ENCODE measurements around the gene CFAP97D2.

CFAP97D2 gene

DNA sequence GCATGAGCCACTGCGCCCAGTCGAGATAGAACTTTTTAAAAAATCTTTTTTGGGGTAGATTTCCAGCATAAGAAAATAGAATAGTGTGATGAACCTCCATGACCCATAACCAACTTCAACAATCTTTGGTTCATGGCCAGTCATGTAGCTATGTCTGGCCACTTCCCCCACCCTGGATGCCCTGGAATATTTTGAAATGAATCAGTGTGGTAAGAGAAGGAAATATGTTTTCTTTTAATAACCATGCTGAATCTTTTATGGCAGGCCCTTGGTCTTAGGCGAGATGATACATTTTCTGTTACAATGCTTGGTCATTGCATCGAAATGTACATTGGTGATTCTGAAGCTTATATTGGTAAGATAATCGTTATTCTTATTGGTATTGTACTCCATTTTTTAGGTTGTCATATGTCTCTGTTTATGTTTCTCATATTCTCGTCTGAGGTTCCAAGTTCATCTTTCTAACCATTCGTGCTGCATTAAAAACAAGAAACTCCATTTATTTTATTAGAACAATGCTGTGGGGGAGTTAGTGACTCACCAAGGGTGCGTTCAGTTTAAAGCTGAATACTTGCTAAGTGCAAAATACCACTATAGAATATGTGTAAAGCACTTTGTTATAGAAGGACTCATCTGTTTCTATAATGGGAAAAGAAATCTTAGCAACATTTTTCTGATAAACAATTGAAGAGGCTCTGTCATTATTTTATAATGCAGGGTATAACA is 86.0 kb downstream of the CFAP97D2 start:
- TF ChIP-seq ZNF274 (IDR thresholded peaks at IDR 0.05; ENCODE audit: low read depth, low read length), result no peak
- no peak overlapping the region for H3K4me3 ChIP-seq (ENCODE audit: low read length)

DNA sequence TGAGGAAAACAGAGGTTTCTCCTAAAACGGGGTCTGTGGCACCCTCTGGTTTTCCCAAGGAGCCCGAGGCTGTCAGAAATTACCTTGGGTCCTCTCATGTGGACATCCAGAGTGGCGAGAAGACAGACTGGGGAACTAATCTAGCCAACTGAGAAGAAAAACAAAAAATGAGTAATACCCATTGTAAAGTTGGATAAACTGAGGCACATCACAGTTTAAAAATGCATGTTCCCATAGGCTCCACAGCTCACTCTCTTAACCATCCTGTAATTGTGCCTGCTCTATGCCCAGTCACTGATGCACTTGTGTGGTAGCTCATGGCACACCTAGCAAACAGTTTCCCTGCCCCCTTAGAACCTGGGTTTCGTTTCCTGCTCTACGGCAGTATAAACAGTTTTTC is 87.2 kb downstream of the CFAP97D2 start:
- no peak for TF ChIP-seq ZNF274 (IDR thresholded peaks at IDR 0.05; ENCODE audit: low read depth, low read length)
- H3K4me3 ChIP-seq (ENCODE audit: low read length), result no peak overlapping the region

DNA sequence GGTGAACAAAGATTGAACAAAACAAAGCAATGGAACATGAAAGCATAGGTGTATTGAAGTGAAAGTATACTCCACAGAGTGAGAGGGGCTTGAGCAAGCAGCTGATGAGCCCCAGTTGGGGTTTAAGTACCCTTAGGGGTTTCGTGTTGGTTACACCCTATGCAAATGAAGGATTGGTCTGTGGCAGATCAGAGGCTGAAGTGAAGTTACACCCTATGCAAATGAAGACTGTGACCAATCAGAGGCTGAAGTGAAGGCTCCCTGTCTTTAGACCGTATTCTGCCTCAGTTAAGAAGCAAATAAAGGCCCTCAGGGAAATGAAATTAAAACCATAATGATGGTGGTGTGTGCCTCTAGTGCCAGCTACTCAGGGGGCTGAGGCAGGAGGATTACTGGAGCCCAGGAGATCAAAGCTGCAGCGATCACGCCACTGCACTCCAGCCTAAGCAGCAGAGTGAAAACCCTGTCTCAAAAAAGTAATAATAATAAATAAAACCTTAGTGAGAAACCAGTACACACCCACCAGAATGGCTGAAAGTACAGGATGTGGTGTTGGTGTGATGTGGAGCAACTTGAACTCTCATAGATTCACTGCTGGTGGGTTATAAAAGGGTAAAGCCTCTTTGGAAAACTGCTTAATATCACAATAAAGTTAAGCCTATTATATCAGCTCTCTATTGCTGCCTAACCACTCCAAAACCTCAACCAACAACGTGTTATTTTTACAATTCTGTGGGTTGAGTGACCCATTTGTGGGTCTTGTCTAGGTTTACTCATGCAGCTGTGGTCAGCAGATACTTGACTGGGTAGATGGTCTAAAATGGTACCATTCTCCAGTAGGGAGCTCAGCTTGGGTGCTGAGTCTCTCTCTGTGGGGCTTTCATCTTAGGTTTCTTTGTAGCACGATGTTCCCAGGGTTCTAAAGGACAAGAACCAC is 89.6 kb downstream of the CFAP97D2 start:
- no peak for TF ChIP-seq ZNF274 (IDR thresholded peaks at IDR 0.05; ENCODE audit: low read depth, low read length)
- H3K4me3 ChIP-seq (ENCODE audit: low read length), result no peak overlapping the region

DNA sequence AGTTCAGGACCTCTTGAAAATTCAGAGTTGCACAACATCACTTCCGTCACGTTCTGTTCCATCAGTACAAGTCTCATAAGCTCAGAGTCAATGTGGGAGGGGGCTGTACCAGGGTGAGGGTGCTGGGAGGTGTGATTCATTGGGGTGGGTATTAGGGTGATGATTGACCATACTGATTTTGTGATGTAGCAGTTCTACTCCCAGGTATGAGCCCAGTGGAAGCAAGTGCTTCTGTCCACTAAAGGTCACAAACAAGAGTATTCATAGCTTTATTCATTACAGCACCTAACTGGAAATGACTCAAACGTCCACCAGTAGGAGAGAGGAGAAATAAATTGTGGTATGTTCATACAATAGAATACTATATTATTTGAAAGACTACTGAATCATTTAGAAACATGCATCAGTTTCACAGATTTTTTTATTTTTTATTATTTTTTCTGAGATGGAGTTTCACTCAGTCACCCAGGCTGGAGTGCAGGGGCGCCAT is 90.3 kb downstream of the CFAP97D2 start:
- no peak overlapping the region for H3K4me3 ChIP-seq (ENCODE audit: low read length)
- TF ChIP-seq ZNF274 (IDR thresholded peaks at IDR 0.05; ENCODE audit: low read depth, low read length), result no peak
